Measurements from ENCODE around the gene EFHD1. TPM values are rescaled to one million over a fixed set of nuclear protein-coding genes. Genes with fewer than 3 reads are reported as not detected.

Gene EFHD1
- total RNA-seq, 2 donors from 2014 or later: 4.0 to 4.4 TPM

- Histone ChIP-seq H3K27me3 (no peaks in the 10 kb centered on the region), H3K4me3 (no peak overlapping the region), H3K27ac (no peak overlapping the region), H3K36me3 (replicated peaks in 1 of 2; ENCODE audit: insufficient read depth in 1 of 2, low read depth in 2 of 2) (no peaks in the 10 kb centered on the region), H3K4me1 (no peaks in the 10 kb centered on the region), H3K9me3 (no peaks in the 10 kb centered on the region)
- no peak for ATAC-seq
- TF ChIP-seq CTCF (IDR thresholded peaks at IDR 0.05) (no peak), POLR2A (IDR thresholded peaks at IDR 0.05) (no peak)
- no peak for DNase-seq
- 73 to 77% methylated on average over 9 to 10 of the region's 10 CpGs for WGBS, 2 donors
- intact Hi-C loops (cut with DNase I): no loop called here
These were observed 9.3 kb upstream of the EFHD1 start for GRCh38 chr2:232623768-232624765.

- WGBS, 2 donors: 38 to 40% methylated on average over 1 of the region's 1 CpG
- Histone ChIP-seq H3K4me3 (no peak overlapping the region), H3K27me3 (no peaks in the 10 kb centered on the region), H3K9me3 (no peaks in the 10 kb centered on the region), H3K4me1 (no peaks in the 10 kb centered on the region), H3K27ac (no peak overlapping the region), H3K36me3 (replicated peaks in 1 of 2; ENCODE audit: insufficient read depth in 1 of 2, low read depth in 2 of 2) (no peaks in the 10 kb centered on the region)
- intact Hi-C loops (cut with DNase I): no loop called here
- TF ChIP-seq POLR2A (IDR thresholded peaks at IDR 0.05) (no peak), CTCF (IDR thresholded peaks at IDR 0.05) (no peak)
- no peak for DNase-seq
- ATAC-seq: no peak
These were observed 6.8 kb upstream of the EFHD1 start for GRCh38 chr2:232626584-232626983.

GRCh38 chr2:232628466-232629128 is 4.8 kb upstream of the EFHD1 start:
- Histone ChIP-seq H3K36me3 (replicated peaks in 1 of 2; ENCODE audit: insufficient read depth in 1 of 2, low read depth in 2 of 2) (no peaks in the 10 kb centered on the region), H3K27ac (no peak overlapping the region), H3K9me3 (no peaks in the 10 kb centered on the region), H3K4me1 (peaks cover 15% of the 10 kb centered on the region), H3K4me3 (no peak overlapping the region), H3K27me3 (peaks cover 0 to 12% of the 10 kb centered on the region in 2 donors)
- intact Hi-C loops (cut with DNase I): no loop called here
- no peak for TF ChIP-seq POLR2A (IDR thresholded peaks at IDR 0.05)
- TF ChIP-seq CTCF (IDR thresholded peaks at IDR 0.05): no peak
- 83 to 89% methylated on average over 7 to 10 of the region's 10 CpGs for WGBS, 2 donors
- DNase-seq (no peak), ATAC-seq (no peak)

GRCh38 chr2:232629129-232629475 is 4.3 kb upstream of the EFHD1 start:
- no peak overlapping the region for H3K27ac ChIP-seq
- peaks cover 0 to 12% of the 10 kb centered on the region in 2 donors for H3K27me3 ChIP-seq
- peaks cover 19% of the 10 kb centered on the region for H3K4me1 ChIP-seq

More at GRCh38 chr2:232629129-232629475, 4.3 kb upstream of the EFHD1 start:
- Histone ChIP-seq H3K36me3 (replicated peaks in 1 of 2; ENCODE audit: insufficient read depth in 1 of 2, low read depth in 2 of 2) (no peaks in the 10 kb centered on the region), H3K9me3 (no peaks in the 10 kb centered on the region), H3K4me3 (no peak overlapping the region)
- intact Hi-C loops (cut with DNase I): no loop called here
- 89 to 92% methylated on average over 2 of the region's 2 CpGs for WGBS, 2 donors
- TF ChIP-seq CTCF (IDR thresholded peaks at IDR 0.05): no peak
- no peak for TF ChIP-seq POLR2A (IDR thresholded peaks at IDR 0.05)
- DNase-seq: no peak
- ATAC-seq: no peak

Data from body of pancreas (tissue), 4 donors.